Measurements from ENCODE around the gene CD37. TPM values are rescaled to one million over a fixed set of nuclear protein-coding genes. Genes with fewer than 3 reads are reported as not detected.

Gene CD37
- total RNA-seq, 2 donors from 2014 or later = not detected

GRCh38 chr19:49347191-49347590 lies 12.0 kb downstream of the CD37 start:
- Mint-ChIP-seq H3K9me3 (no peaks in the 10 kb centered on the region), H3K4me3 (no peak overlapping the region), H3K27ac (no peak overlapping the region), H3K36me3 (ENCODE audit: low read depth) (peaks cover 93% of the 10 kb centered on the region), H3K27me3 (ENCODE audit: insufficient read depth) (no peaks in the 10 kb centered on the region), H3K4me1 (no peaks in the 10 kb centered on the region)
- Histone ChIP-seq H3K4me1 (ENCODE audit: control insufficient read depth, insufficient read depth, low read length) (no peaks in the 10 kb centered on the region), H3K9ac (ENCODE audit: extremely low read depth, low read length, poor library complexity, severe bottlenecking) (no peak overlapping the region), H3K4me3 (ENCODE audit: low read length) (no peak overlapping the region), H3K27me3 (ENCODE audit: control insufficient read depth, insufficient read depth, low read length, poor library complexity, severe bottlenecking) (no peaks in the 10 kb centered on the region), H3K9me3 (ENCODE audit: control insufficient read depth, low read length) (peaks cover 6% of the 10 kb centered on the region), H3K36me3 (ENCODE audit: control insufficient read depth, insufficient read depth, low read length) (peaks cover 97% of the 10 kb centered on the region), H3K27ac (ENCODE audit: low read depth, low read length) (no peak overlapping the region)
- no peak for DNase-seq
- no peak for TF ChIP-seq CTCF (conservative IDR thresholded peaks at IDR 0.05)
- 93 to 95% methylated on average over 9 to 15 of the region's 15 CpGs for WGBS, 2 experiments (ENCODE audit: insufficient coverage in 1 of 2, insufficient read length in 1 of 2)

GRCh38 chr19:49347835-49348234 lies 12.6 kb downstream of the CD37 start:
- Mint-ChIP-seq H3K4me1 (no peaks in the 10 kb centered on the region), H3K27me3 (ENCODE audit: insufficient read depth) (no peaks in the 10 kb centered on the region), H3K4me3 (no peak overlapping the region), H3K27ac (peak overlapping the region; percentile 81), H3K36me3 (ENCODE audit: low read depth) (peaks cover 92% of the 10 kb centered on the region), H3K9me3 (no peaks in the 10 kb centered on the region)
- H3K9me3 ChIP-seq (ENCODE audit: control insufficient read depth, low read length) = peaks cover 6% of the 10 kb centered on the region
- H3K9ac ChIP-seq (ENCODE audit: extremely low read depth, low read length, poor library complexity, severe bottlenecking) = no peak overlapping the region
- no peak overlapping the region for H3K27ac ChIP-seq (ENCODE audit: low read depth, low read length)
- no peaks in the 10 kb centered on the region for H3K27me3 ChIP-seq (ENCODE audit: control insufficient read depth, insufficient read depth, low read length, poor library complexity, severe bottlenecking)
- WGBS, 2 experiments (ENCODE audit: insufficient coverage in 1 of 2, insufficient read length in 1 of 2) = 78 to 97% methylated on average over 3 of the region's 3 CpGs
- no peaks in the 10 kb centered on the region for H3K4me1 ChIP-seq (ENCODE audit: control insufficient read depth, insufficient read depth, low read length)
- no peak overlapping the region for H3K4me3 ChIP-seq (ENCODE audit: low read length)
- peak; percentile 52 for TF ChIP-seq CTCF (conservative IDR thresholded peaks at IDR 0.05)
- peak; percentile 86 for DNase-seq
- H3K36me3 ChIP-seq (ENCODE audit: control insufficient read depth, insufficient read depth, low read length) = peaks cover 94% of the 10 kb centered on the region

- no peak for TF ChIP-seq CTCF (conservative IDR thresholded peaks at IDR 0.05)
- no peaks in the 10 kb centered on the region for H3K27me3 Mint-ChIP-seq (ENCODE audit: insufficient read depth)
- Histone ChIP-seq H3K4me3 (ENCODE audit: low read length) (no peak overlapping the region), H3K9ac (ENCODE audit: extremely low read depth, low read length, poor library complexity, severe bottlenecking) (no peak overlapping the region), H3K9me3 (ENCODE audit: control insufficient read depth, low read length) (peaks cover 6% of the 10 kb centered on the region), H3K27me3 (ENCODE audit: control insufficient read depth, insufficient read depth, low read length, poor library complexity, severe bottlenecking) (no peaks in the 10 kb centered on the region), H3K27ac (ENCODE audit: low read depth, low read length) (no peak overlapping the region), H3K4me1 (ENCODE audit: control insufficient read depth, insufficient read depth, low read length) (no peaks in the 10 kb centered on the region), H3K36me3 (ENCODE audit: control insufficient read depth, insufficient read depth, low read length) (peaks cover 93% of the 10 kb centered on the region)
- H3K4me1 Mint-ChIP-seq = no peaks in the 10 kb centered on the region
- WGBS, 2 experiments (ENCODE audit: insufficient coverage in 1 of 2, insufficient read length in 1 of 2) = 93 to 100% methylated on average over 3 to 10 of the region's 12 CpGs
- H3K4me3 Mint-ChIP-seq = no peak overlapping the region
- DNase-seq = no peak
- H3K36me3 Mint-ChIP-seq (ENCODE audit: low read depth) = peaks cover 92% of the 10 kb centered on the region
- no peaks in the 10 kb centered on the region for H3K9me3 Mint-ChIP-seq
- H3K27ac Mint-ChIP-seq = peak overlapping the region; percentile 81
Observed at GRCh38 chr19:49348305-49349189, 13.3 kb downstream of the CD37 start.
